Keratinocyte (primary cell): ENCODE measurements around the gene DNM2. TPM values are rescaled to one million over a fixed set of nuclear protein-coding genes. Genes with fewer than 3 reads are reported as not detected.

Experiments used
- DNase-seq: peaks from one replicate; pipeline ENCODE4 v3.0.0-alpha.2; 2011; ENCODE audit warnings: low read depth, missing footprints, low spot score
- FAIRE-seq: peaks from 2 replicates; lab custom pipeline; 2011; peaks lifted over from hg19 to GRCh38; lab: Jason Lieb, UNC
- H2AFZ ChIP-seq: 2 replicates; pipeline ENCODE4 v1.6.0; 2012; ENCODE audit warnings: low read length, control low read depth, inconsistent platforms; ENCODE audit not compliant: control insufficient read depth
- H3K27ac ChIP-seq: 2 replicates; pipeline ENCODE4 v1.5.1; 2011; ENCODE audit warnings: low read length; ENCODE audit not compliant: control insufficient read depth, insufficient read depth
- H3K27me3 ChIP-seq: 3 replicates; pipeline ENCODE4 v1.6.0; 2011; ENCODE audit warnings: low read length; ENCODE audit not compliant: control insufficient read depth, insufficient read depth; ENCODE audit errors: extremely low read depth
- H3K36me3 ChIP-seq, 2 experiments: 2 replicates in 1 of 2; 3 replicates in 1 of 2; pipeline ENCODE4 v1.5.1; 2011; ENCODE audit warnings: low read length in 2 of 2, mild to moderate bottlenecking in 1 of 2; ENCODE audit not compliant: control insufficient read depth in 2 of 2, insufficient read depth in 2 of 2; ENCODE audit errors: extremely low read depth in 1 of 2
- H3K4me1 ChIP-seq: 3 replicates; pipeline ENCODE4 v1.5.1; 2011; ENCODE audit warnings: low read length; ENCODE audit not compliant: control insufficient read depth, insufficient read depth; ENCODE audit errors: extremely low read depth
- H3K4me2 ChIP-seq: 3 replicates; pipeline ENCODE4 v1.6.0; 2011; ENCODE audit warnings: low read depth, low read length; ENCODE audit not compliant: control insufficient read depth, insufficient read depth; ENCODE audit errors: extremely low read depth
- H3K4me3 ChIP-seq, 3 experiments: fragments of 200-600 bp in 1 of 3; sonication (generic) in 1 of 3; 2 replicates in 2 of 3; 3 replicates in 1 of 3; pipeline ENCODE4 v1.5.1; 2011 to 2016; ENCODE audit warnings: low read length in 3 of 3, mild to moderate bottlenecking in 3 of 3, control low read depth in 2 of 3, inconsistent platforms in 1 of 3, low read depth in 1 of 3, mixed read lengths in 1 of 3, mixed run types in 1 of 3, moderate library complexity in 1 of 3; ENCODE audit not compliant: control insufficient read depth in 2 of 3, insufficient read depth in 2 of 3; ENCODE audit errors: extremely low read depth in 1 of 3
- H3K79me2 ChIP-seq: 2 replicates; pipeline ENCODE4 v1.6.0; 2012; ENCODE audit warnings: low read length; ENCODE audit not compliant: control insufficient read depth, insufficient read depth
- H3K9ac ChIP-seq: 3 replicates; pipeline ENCODE4 v1.6.0; 2011; ENCODE audit warnings: low read length; ENCODE audit not compliant: control insufficient read depth, insufficient read depth; ENCODE audit errors: extremely low read depth
- H3K9me1 ChIP-seq: 3 replicates; pipeline ENCODE4 v1.6.0; 2011; ENCODE audit warnings: low read length; ENCODE audit not compliant: control insufficient read depth, insufficient read depth; ENCODE audit errors: extremely low read depth
- H3K9me3 ChIP-seq: 2 replicates; pipeline ENCODE4 v1.5.1; 2012; ENCODE audit warnings: low read depth, low read length; ENCODE audit not compliant: control insufficient read depth
- H4K20me1 ChIP-seq: 3 replicates; pipeline ENCODE4 v1.6.0; 2011; ENCODE audit warnings: low read length; ENCODE audit not compliant: control insufficient read depth, insufficient read depth; ENCODE audit errors: extremely low read depth
- EZH2 ChIP-seq: IDR thresholded peaks from one replicate; pipeline ENCODE4 v1.6.1; 2012; ENCODE audit warnings: inconsistent platforms, mild to moderate bottlenecking, low read length, moderate library complexity
- dilution Hi-C: fragments of 300-500 bp; cut with MboI; formaldehyde crosslinking; loops from one replicate; pipeline ENCODE4 v1.7.0; 2020; ENCODE audit warnings: low sequenced_read_pairs; ENCODE audit not compliant: extremely low pct_ligation_motif_present
- polyA plus RNA-seq, 5 experiments: library from polyadenylated mRNA; depleted of rRNA in 3 of 5; stranded (reverse) in 3 of 5; stranded (forward) in 1 of 5; unstranded in 1 of 5; fragments of >200 nt; gene quantifications; 1 replicate in 1 of 5; 2 replicates in 3 of 5; 3 replicates in 1 of 5; pipeline versions ENCODE4 v1.2.1 to v1.2.3, GENCODE V29; 2011 to 2012; ENCODE audit warnings: missing spikeins in 2 of 5, low read depth in 1 of 5, low replicate concordance in 1 of 5
- TF ChIP-seq, protein P1 (sequence below), 3 experiments: IDR thresholded peaks in 1 of 3; conservative IDR thresholded peaks in 1 of 3; optimal IDR thresholded peaks in 1 of 3; 2 replicates in 2 of 3; 3 replicates in 1 of 3; pipeline versions ENCODE3 to v1.5.1; 2011; ENCODE audit warnings: low read length in 3 of 3, mild to moderate bottlenecking in 3 of 3, moderate library complexity in 2 of 3, control low read depth in 1 of 3, inconsistent platforms in 1 of 3; ENCODE audit not compliant: insufficient read depth in 2 of 3; ENCODE audit errors: extremely low read depth in 1 of 3

Gene DNM2
- polyA plus RNA-seq, 1 donor (not counting 4 experiments of a cell fraction or from before 2014, with no cell fraction given) = 60.1 TPM

DNA sequence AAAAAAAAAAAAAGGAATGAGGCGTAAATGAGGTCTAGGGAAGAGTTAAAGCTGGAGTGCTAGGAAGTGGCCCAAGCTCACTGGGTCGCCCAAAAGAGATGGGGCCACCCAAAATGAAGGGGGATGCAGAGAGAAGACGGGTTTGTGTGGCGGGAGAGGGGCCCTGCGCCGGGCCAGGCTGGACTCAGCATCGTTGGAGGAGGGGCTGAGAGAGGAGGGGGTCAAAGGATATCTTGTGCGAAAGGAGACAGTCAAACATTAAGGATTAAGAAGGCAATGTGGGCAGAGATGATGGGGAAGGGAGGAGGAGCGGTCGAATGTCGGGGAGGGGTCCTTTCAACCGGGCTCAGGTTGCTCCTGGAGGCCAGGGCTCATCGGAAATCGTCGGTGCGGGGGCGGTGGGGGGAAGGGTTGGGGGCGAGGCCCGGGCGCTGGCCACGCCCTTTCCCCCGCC, 152.6 kb downstream of the DNM2 start:
- DNase-seq (no peak), FAIRE-seq (no peak)
- no peaks in the 10 kb centered on the region for H4K20me1 ChIP-seq
- peaks cover 32% of the 10 kb centered on the region for H3K79me2 ChIP-seq
- peak overlapping the region; percentile 97 for H2AFZ ChIP-seq
- H3K4me3 ChIP-seq = peak overlapping the region; percentile 35 to 78 (median 57)
- peak overlapping the region; percentile 69 for H3K27ac ChIP-seq
- no peaks in the 10 kb centered on the region for H3K9me3 ChIP-seq
- dilution Hi-C loops = no loop called here
- TF ChIP-seq, protein P1, sequence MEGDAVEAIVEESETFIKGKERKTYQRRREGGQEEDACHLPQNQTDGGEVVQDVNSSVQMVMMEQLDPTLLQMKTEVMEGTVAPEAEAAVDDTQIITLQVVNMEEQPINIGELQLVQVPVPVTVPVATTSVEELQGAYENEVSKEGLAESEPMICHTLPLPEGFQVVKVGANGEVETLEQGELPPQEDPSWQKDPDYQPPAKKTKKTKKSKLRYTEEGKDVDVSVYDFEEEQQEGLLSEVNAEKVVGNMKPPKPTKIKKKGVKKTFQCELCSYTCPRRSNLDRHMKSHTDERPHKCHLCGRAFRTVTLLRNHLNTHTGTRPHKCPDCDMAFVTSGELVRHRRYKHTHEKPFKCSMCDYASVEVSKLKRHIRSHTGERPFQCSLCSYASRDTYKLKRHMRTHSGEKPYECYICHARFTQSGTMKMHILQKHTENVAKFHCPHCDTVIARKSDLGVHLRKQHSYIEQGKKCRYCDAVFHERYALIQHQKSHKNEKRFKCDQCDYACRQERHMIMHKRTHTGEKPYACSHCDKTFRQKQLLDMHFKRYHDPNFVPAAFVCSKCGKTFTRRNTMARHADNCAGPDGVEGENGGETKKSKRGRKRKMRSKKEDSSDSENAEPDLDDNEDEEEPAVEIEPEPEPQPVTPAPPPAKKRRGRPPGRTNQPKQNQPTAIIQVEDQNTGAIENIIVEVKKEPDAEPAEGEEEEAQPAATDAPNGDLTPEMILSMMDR (optimal IDR thresholded peaks at IDR 0.05 in 1 of 3, IDR thresholded peaks at IDR 0.05 in 1 of 3, conservative IDR thresholded peaks at IDR 0.05 in 1 of 3; ENCODE audit: extremely low read depth in 1 of 3, insufficient read depth in 2 of 3, low read length in 3 of 3) = no peak
- TF ChIP-seq EZH2 = no peak
- H3K9ac ChIP-seq = peak overlapping the region; percentile 76
- H3K9me1 ChIP-seq = no peaks in the 10 kb centered on the region
- H3K36me3 ChIP-seq = no peaks in the 10 kb centered on the region
- H3K4me1 ChIP-seq = peaks cover 12% of the 10 kb centered on the region
- peak overlapping the region; percentile 98 for H3K4me2 ChIP-seq
- H3K27me3 ChIP-seq = no peaks in the 10 kb centered on the region

DNA sequence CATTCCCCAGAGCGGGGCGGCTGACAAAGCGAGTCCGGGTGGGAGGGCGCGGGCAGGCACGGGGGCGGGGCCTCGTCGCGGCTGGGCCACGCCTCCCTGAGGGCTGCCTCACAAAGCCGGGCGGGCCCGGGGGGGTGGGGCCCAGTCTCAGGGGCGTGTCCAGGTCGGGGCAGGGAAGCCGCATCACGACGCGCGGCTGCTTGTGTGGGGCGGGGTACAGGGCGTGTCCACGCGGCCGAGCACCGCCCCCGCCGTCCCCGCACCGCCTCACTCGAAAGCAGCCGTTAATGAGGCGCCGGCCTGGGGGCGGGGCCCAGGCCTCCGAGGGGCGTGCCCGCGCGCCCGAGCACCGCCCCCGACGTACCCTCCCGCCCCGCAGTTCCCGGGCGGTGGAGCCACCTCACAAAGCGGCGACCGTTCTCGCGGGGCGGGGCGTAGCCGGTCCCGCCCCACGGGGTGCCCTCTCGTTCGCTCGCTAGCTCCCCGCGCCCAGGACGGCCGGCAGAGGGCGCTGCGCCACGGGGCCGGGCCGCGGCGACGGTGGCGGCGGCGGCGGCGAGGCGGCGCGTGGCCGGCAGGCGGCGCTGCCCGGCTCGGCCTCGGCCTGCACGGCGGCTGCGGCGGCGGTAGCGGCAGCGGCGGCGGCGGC, 153.2 kb downstream of the DNM2 start, which contains the start of gene CARM1:
Gene CARM1 (plus strand): TSS at position 599 of the 649 bp plus-strand sequence. CDS start 150 bp downstream, outside the sequence.
- Histone ChIP-seq H3K9ac (peak within 1 kb of the TSS; percentile 85), H3K36me3 (no peaks in the 10 kb centered on the region), H3K9me1 (no peaks in the 10 kb centered on the region), H3K27me3 (no peaks in the 10 kb centered on the region), H3K4me1 (peaks cover 12% of the 10 kb centered on the region), H3K4me2 (peak within 1 kb of the TSS; percentile 98), H3K4me3 (peak within 1 kb of the TSS; percentile 78 to 96 (median 87)), H3K79me2 (peaks cover 37% of the 10 kb centered on the region), H3K27ac (peak within 1 kb of the TSS; percentile 69), H3K9me3 (no peaks in the 10 kb centered on the region), H4K20me1 (no peaks in the 10 kb centered on the region), H2AFZ (peak within 1 kb of the TSS; percentile 97)
- peak; percentile 89 for DNase-seq
- TF ChIP-seq, protein P1 (optimal IDR thresholded peaks at IDR 0.05 in 1 of 3, IDR thresholded peaks at IDR 0.05 in 1 of 3, conservative IDR thresholded peaks at IDR 0.05 in 1 of 3; ENCODE audit: extremely low read depth in 1 of 3, insufficient read depth in 2 of 3, low read length in 3 of 3) = peak in 2 of 3 experiments; percentile 73 to 88
- no peak for TF ChIP-seq EZH2
- dilution Hi-C loops = no loop called here
- FAIRE-seq = no peak
